ENCODE measurements around the gene ANO3. TPM values are rescaled to one million over a fixed set of nuclear protein-coding genes. Genes with fewer than 3 reads are reported as not detected.
"Not testable (repeated sequence)": the region's sequence is repeated elsewhere in the genome, so short reads cannot be mapped to it uniquely, and the experiment has no call there.

ANO3 gene
- total and polyA plus RNA-seq, 3 experiments from 2014 or later = not detected

DNA sequence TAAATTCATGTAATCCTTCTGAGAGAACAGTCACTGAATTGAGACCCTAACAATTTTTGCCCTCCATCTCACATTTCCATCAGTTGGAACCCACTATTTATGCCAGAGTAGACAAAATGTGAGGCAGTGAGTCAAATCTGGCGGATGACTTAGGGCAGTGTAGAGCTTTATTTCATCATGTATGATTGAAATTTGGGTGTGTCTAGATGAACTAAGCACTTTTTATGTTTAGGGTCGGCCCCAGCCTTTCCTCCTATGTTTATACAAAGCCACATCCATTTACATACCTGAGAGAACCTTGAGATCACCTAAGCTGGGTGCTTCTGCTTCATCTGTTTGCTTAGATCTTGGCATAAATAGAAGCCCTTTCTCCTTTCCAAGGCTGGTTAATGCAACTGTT is 255.1 kb downstream of the ANO3 start:
- Mint-ChIP-seq H3K27me3 (no peaks in the 10 kb centered on the region), H3K4me1 (no peaks in the 10 kb centered on the region), H3K9me3 (peaks cover 10 to 26% (median 16%) of the 10 kb centered on the region in 5 donors), H3K36me3 (no peaks in the 10 kb centered on the region), H3K27ac (no peak overlapping the region), H3K4me3 (no peak overlapping the region)
- no peaks in the 10 kb centered on the region for H3K27me3 ChIP-seq (ENCODE audit: insufficient read depth, low read length, poor library complexity, severe bottlenecking)
- H3K27ac ChIP-seq (ENCODE audit: low read depth, low read length) = no peak overlapping the region
- ChIA-PET POLR2A (no interaction called here), CTCF (no interaction called here)
- no peaks in the 10 kb centered on the region for H3K4me1 ChIP-seq (ENCODE audit: insufficient read depth, low read length)
- no peak for DNase-seq
- no peak overlapping the region for H3K4me3 ChIP-seq (ENCODE audit: low read length)
- no peaks in the 10 kb centered on the region for H3K36me3 ChIP-seq (ENCODE audit: insufficient read depth, low read length)
- no peaks in the 10 kb centered on the region for H3K9me3 ChIP-seq (ENCODE audit: low read length)

DNA sequence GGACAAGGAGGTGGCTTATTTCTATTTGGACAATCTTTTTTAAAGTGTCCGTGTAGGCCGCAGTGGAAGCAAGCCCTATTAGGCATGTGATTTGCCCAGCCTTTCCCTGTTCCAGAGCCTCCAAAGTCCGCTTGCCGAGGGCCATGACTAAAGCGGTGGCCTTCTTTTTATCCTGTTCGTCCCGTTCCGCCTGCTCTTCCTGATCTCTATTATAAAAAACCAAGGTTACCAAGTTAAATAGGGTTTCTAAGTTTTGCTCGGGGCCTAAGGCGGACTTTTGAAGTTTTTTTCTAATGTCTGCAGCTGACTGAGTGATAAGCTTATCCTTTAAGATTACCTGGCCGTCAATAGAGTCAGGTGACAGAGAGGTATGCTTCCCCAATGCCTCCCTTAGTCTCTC is 261.8 kb downstream of the ANO3 start:
- H3K27me3 Mint-ChIP-seq = no peaks in the 10 kb centered on the region
- H3K36me3 Mint-ChIP-seq = no peaks in the 10 kb centered on the region
- no peak for DNase-seq
- H3K4me3 Mint-ChIP-seq = no peak overlapping the region
- H3K27ac Mint-ChIP-seq = no peak overlapping the region
- Histone ChIP-seq H3K9me3 (ENCODE audit: low read length) (no peaks in the 10 kb centered on the region), H3K27me3 (ENCODE audit: insufficient read depth, low read length, poor library complexity, severe bottlenecking) (no peaks in the 10 kb centered on the region), H3K36me3 (ENCODE audit: insufficient read depth, low read length) (no peaks in the 10 kb centered on the region), H3K4me1 (ENCODE audit: insufficient read depth, low read length) (no peaks in the 10 kb centered on the region), H3K27ac (ENCODE audit: low read depth, low read length) (no peak overlapping the region), H3K4me3 (ENCODE audit: low read length) (no peak overlapping the region)
- peaks cover 11 to 36% (median 21%) of the 10 kb centered on the region in 5 donors for H3K9me3 Mint-ChIP-seq
- H3K4me1 Mint-ChIP-seq = no peaks in the 10 kb centered on the region
- ChIA-PET POLR2A (no interaction called here), CTCF (no interaction called here)

GRCh38 chr11:26595207-26595865 is 263.4 kb downstream of the ANO3 start:
- H3K27me3 Mint-ChIP-seq; H3K4me1 Mint-ChIP-seq; H3K4me1 ChIP-seq (ENCODE audit: insufficient read depth, low read length); POLR2A ChIA-PET; H3K27ac ChIP-seq (ENCODE audit: low read depth, low read length); H3K27me3 ChIP-seq (ENCODE audit: insufficient read depth, low read length, poor library complexity, severe bottlenecking); H3K9me3 ChIP-seq (ENCODE audit: low read length); DNase-seq; H3K36me3 ChIP-seq (ENCODE audit: insufficient read depth, low read length); H3K4me3 ChIP-seq (ENCODE audit: low read length); H3K4me3 Mint-ChIP-seq; CTCF ChIA-PET; H3K36me3 Mint-ChIP-seq; H3K27ac Mint-ChIP-seq: not testable (repeated sequence)
- H3K9me3 Mint-ChIP-seq = peaks cover 4 to 27% (median 12%) of the 10 kb centered on the region in 5 donors

- H3K36me3 ChIP-seq (ENCODE audit: insufficient read depth, low read length) = not testable (repeated sequence)
These were observed 265.2 kb downstream of the ANO3 start for GRCh38 chr11:26597049-26597689.

DNA sequence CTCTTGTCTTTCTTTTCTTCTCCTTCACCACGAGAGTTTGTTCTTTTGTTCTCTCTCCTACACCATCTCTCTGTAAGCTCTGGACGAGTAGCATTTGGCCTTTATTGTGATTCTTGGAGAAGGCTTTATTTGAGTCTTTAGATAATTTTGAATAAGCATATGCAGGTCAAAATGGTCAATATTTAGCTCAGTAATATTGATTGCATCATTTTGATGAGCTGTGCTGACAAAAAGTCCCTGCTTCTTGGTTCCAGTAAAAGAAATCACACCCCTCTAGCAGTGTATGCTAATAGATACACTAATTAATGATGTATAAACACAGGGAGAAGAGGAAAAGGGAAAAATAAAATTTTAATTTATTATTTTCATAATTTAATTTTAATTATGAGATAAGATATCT is 266.0 kb downstream of the ANO3 start:
- peaks cover 0 to 29% (median 8%) of the 10 kb centered on the region in 5 donors for H3K9me3 Mint-ChIP-seq
- H3K27me3 Mint-ChIP-seq = no peaks in the 10 kb centered on the region
- no peaks in the 10 kb centered on the region for H3K36me3 Mint-ChIP-seq
- no peaks in the 10 kb centered on the region for H3K4me1 Mint-ChIP-seq
- H3K27ac ChIP-seq (ENCODE audit: low read depth, low read length) = no peak overlapping the region
- DNase-seq = no peak
- no peak overlapping the region for H3K27ac Mint-ChIP-seq
- no peak overlapping the region for H3K4me3 ChIP-seq (ENCODE audit: low read length)
- H3K4me1 ChIP-seq (ENCODE audit: insufficient read depth, low read length) = no peaks in the 10 kb centered on the region
- no peak overlapping the region for H3K4me3 Mint-ChIP-seq
- ChIA-PET CTCF (no interaction called here), POLR2A (no interaction called here)
- no peaks in the 10 kb centered on the region for H3K36me3 ChIP-seq (ENCODE audit: insufficient read depth, low read length)
- no peaks in the 10 kb centered on the region for H3K27me3 ChIP-seq (ENCODE audit: insufficient read depth, low read length, poor library complexity, severe bottlenecking)
- no peaks in the 10 kb centered on the region for H3K9me3 ChIP-seq (ENCODE audit: low read length)

More at GRCh38 chr11:26597049-26597689, 265.2 kb downstream of the ANO3 start:
- H3K4me1 ChIP-seq (ENCODE audit: insufficient read depth, low read length); DNase-seq; H3K4me1 Mint-ChIP-seq; POLR2A ChIA-PET; CTCF ChIA-PET; H3K27me3 Mint-ChIP-seq; H3K9me3 ChIP-seq (ENCODE audit: low read length); H3K27me3 ChIP-seq (ENCODE audit: insufficient read depth, low read length, poor library complexity, severe bottlenecking); H3K27ac ChIP-seq (ENCODE audit: low read depth, low read length); H3K27ac Mint-ChIP-seq; H3K4me3 Mint-ChIP-seq; H3K36me3 Mint-ChIP-seq; H3K4me3 ChIP-seq (ENCODE audit: low read length): not testable (repeated sequence)
- peaks cover 0 to 27% (median 8%) of the 10 kb centered on the region in 5 donors for H3K9me3 Mint-ChIP-seq

GRCh38 chr11:26599425-26599824 is 267.5 kb downstream of the ANO3 start:
- no peaks in the 10 kb centered on the region for H3K9me3 ChIP-seq (ENCODE audit: low read length)
- no peaks in the 10 kb centered on the region for H3K4me1 Mint-ChIP-seq
- POLR2A ChIA-PET = no interaction called here

GRCh38 chr11:26599876-26600434 is 268.0 kb downstream of the ANO3 start:
- ChIA-PET POLR2A (no interaction called here), CTCF (no interaction called here)
- Mint-ChIP-seq H3K27me3 (no peaks in the 10 kb centered on the region), H3K4me3 (no peak overlapping the region), H3K9me3 (peaks cover 0 to 17% (median 8%) of the 10 kb centered on the region in 5 donors), H3K4me1 (no peaks in the 10 kb centered on the region), H3K36me3 (no peaks in the 10 kb centered on the region), H3K27ac (no peak overlapping the region)
- no peaks in the 10 kb centered on the region for H3K9me3 ChIP-seq (ENCODE audit: low read length)
- no peak for DNase-seq
- H3K27me3 ChIP-seq (ENCODE audit: insufficient read depth, low read length, poor library complexity, severe bottlenecking) = no peaks in the 10 kb centered on the region
- no peak overlapping the region for H3K27ac ChIP-seq (ENCODE audit: low read depth, low read length)
- H3K4me1 ChIP-seq (ENCODE audit: insufficient read depth, low read length) = no peaks in the 10 kb centered on the region
- no peak overlapping the region for H3K4me3 ChIP-seq (ENCODE audit: low read length)
- H3K36me3 ChIP-seq (ENCODE audit: insufficient read depth, low read length) = no peaks in the 10 kb centered on the region

More at GRCh38 chr11:26599425-26599824, 267.5 kb downstream of the ANO3 start:
- Mint-ChIP-seq H3K27me3 (no peaks in the 10 kb centered on the region), H3K9me3 (peaks cover 0 to 21% (median 10%) of the 10 kb centered on the region in 5 donors), H3K36me3 (no peaks in the 10 kb centered on the region), H3K4me3 (no peak overlapping the region), H3K27ac (no peak overlapping the region)
- CTCF ChIA-PET = no interaction called here
- no peaks in the 10 kb centered on the region for H3K4me1 ChIP-seq (ENCODE audit: insufficient read depth, low read length)
- DNase-seq = no peak
- no peaks in the 10 kb centered on the region for H3K27me3 ChIP-seq (ENCODE audit: insufficient read depth, low read length, poor library complexity, severe bottlenecking)
- no peaks in the 10 kb centered on the region for H3K36me3 ChIP-seq (ENCODE audit: insufficient read depth, low read length)
- H3K4me3 ChIP-seq (ENCODE audit: low read length) = no peak overlapping the region
- no peak overlapping the region for H3K27ac ChIP-seq (ENCODE audit: low read depth, low read length)

- Histone ChIP-seq H3K27ac (ENCODE audit: low read depth, low read length) (no peak overlapping the region), H3K27me3 (ENCODE audit: insufficient read depth, low read length, poor library complexity, severe bottlenecking) (no peaks in the 10 kb centered on the region), H3K4me3 (ENCODE audit: low read length) (no peak overlapping the region), H3K4me1 (ENCODE audit: insufficient read depth, low read length) (no peaks in the 10 kb centered on the region), H3K36me3 (ENCODE audit: insufficient read depth, low read length) (no peaks in the 10 kb centered on the region), H3K9me3 (ENCODE audit: low read length) (no peaks in the 10 kb centered on the region)
- Mint-ChIP-seq H3K36me3 (no peaks in the 10 kb centered on the region), H3K4me1 (no peaks in the 10 kb centered on the region), H3K4me3 (no peak overlapping the region), H3K9me3 (peaks cover 5 to 38% (median 17%) of the 10 kb centered on the region in 5 donors), H3K27me3 (no peaks in the 10 kb centered on the region), H3K27ac (no peak overlapping the region)
- no peak for DNase-seq
- CTCF ChIA-PET = no interaction called here
- POLR2A ChIA-PET = no interaction called here
These were observed 276.0 kb downstream of the ANO3 start for GRCh38 chr11:26607725-26608506.
